ENCODE measurements around the gene POLR1E. TPM values are rescaled to one million over a fixed set of nuclear protein-coding genes. Genes with fewer than 3 reads are reported as not detected.

The POLR1E gene
- total and polyA plus RNA-seq, 4 donors = 15.1 to 25.7 (median 20.2) TPM

- whole genome bisulfite sequencing, 2 donors = 96 to 98% methylated on average over 2 of the region's 2 CpGs
- H3K27ac ChIP-seq (ENCODE audit: low read depth in 1 of 2, low read length in 2 of 2) = no peak overlapping the region
- intact Hi-C loops (cut with DNase I) = no loop called here
- peaks cover 1 to 4% of the 10 kb centered on the region in 2 donors for H3K36me3 ChIP-seq (ENCODE audit: control insufficient read depth in 1 of 2, insufficient read depth in 2 of 2, low read length in 1 of 2)
- no peaks in the 10 kb centered on the region for H3K27me3 ChIP-seq (ENCODE audit: control insufficient read depth in 1 of 2, insufficient read depth in 2 of 2, low read length in 1 of 2)
- no peaks in the 10 kb centered on the region for H3K4me1 ChIP-seq (ENCODE audit: control insufficient read depth in 1 of 2, insufficient read depth in 2 of 2, low read length in 2 of 2)
- DNase-seq = no peak
- no peaks in the 10 kb centered on the region for H3K9me3 ChIP-seq (ENCODE audit: control insufficient read depth, low read length)
- no peak for ATAC-seq (ENCODE audit: low FRiP score)
- no peak overlapping the region for H3K4me3 ChIP-seq (ENCODE audit: low read length in 2 of 2)
Observed at GRCh38 chr9:37522971-37523370, 37.2 kb downstream of the POLR1E start.

GRCh38 chr9:37523916-37524315, 38.2 kb downstream of the POLR1E start:
- Histone ChIP-seq H3K4me3 (ENCODE audit: low read length in 2 of 2) (no peak overlapping the region), H3K4me1 (ENCODE audit: control insufficient read depth in 1 of 2, insufficient read depth in 2 of 2, low read length in 2 of 2) (no peaks in the 10 kb centered on the region), H3K27me3 (ENCODE audit: control insufficient read depth in 1 of 2, insufficient read depth in 2 of 2, low read length in 1 of 2) (no peaks in the 10 kb centered on the region), H3K36me3 (ENCODE audit: control insufficient read depth in 1 of 2, insufficient read depth in 2 of 2, low read length in 1 of 2) (peaks cover 0 to 7% of the 10 kb centered on the region in 2 donors), H3K9me3 (ENCODE audit: control insufficient read depth, low read length) (no peaks in the 10 kb centered on the region), H3K27ac (ENCODE audit: low read depth in 1 of 2, low read length in 2 of 2) (no peak overlapping the region)
- no peak for ATAC-seq (ENCODE audit: low FRiP score)
- intact Hi-C loops (cut with DNase I) = no loop called here
- DNase-seq = peak in 1 of 2 donors; percentile 57
- WGBS, 2 donors = 94 to 95% methylated on average over 6 of the region's 6 CpGs

GRCh38 chr9:37528652-37529471, 43.1 kb downstream of the POLR1E start:
- no peaks in the 10 kb centered on the region for H3K9me3 ChIP-seq (ENCODE audit: control insufficient read depth, low read length)
- WGBS, 2 donors = 74 to 77% methylated on average over 18 of the region's 18 CpGs
- DNase-seq = no peak
- no peak overlapping the region for H3K4me3 ChIP-seq (ENCODE audit: low read length in 2 of 2)
- no peak for ATAC-seq (ENCODE audit: low FRiP score)
- no peak overlapping the region for H3K27ac ChIP-seq (ENCODE audit: low read depth in 1 of 2, low read length in 2 of 2)
- no peaks in the 10 kb centered on the region for H3K4me1 ChIP-seq (ENCODE audit: control insufficient read depth in 1 of 2, insufficient read depth in 2 of 2, low read length in 2 of 2)
- H3K27me3 ChIP-seq (ENCODE audit: control insufficient read depth in 1 of 2, insufficient read depth in 2 of 2, low read length in 1 of 2) = no peaks in the 10 kb centered on the region
- intact Hi-C loops (cut with DNase I) = no loop called here
- peaks cover 0 to 5% of the 10 kb centered on the region in 2 donors for H3K36me3 ChIP-seq (ENCODE audit: control insufficient read depth in 1 of 2, insufficient read depth in 2 of 2, low read length in 1 of 2)

- WGBS, 2 donors = 95 to 97% methylated on average over 13 of the region's 13 CpGs
- H3K36me3 ChIP-seq (ENCODE audit: control insufficient read depth in 1 of 2, insufficient read depth in 2 of 2, low read length in 1 of 2) = peaks cover 4 to 6% of the 10 kb centered on the region in 2 donors
- ATAC-seq (ENCODE audit: low FRiP score) = no peak
Observed at GRCh38 chr9:37531699-37532098, 46.0 kb downstream of the POLR1E start.

GRCh38 chr9:37534412-37534811, 48.7 kb downstream of the POLR1E start:
- H3K9me3 ChIP-seq (ENCODE audit: control insufficient read depth, low read length) = no peaks in the 10 kb centered on the region
- H3K27me3 ChIP-seq (ENCODE audit: control insufficient read depth in 1 of 2, insufficient read depth in 2 of 2, low read length in 1 of 2) = no peaks in the 10 kb centered on the region
- no peak overlapping the region for H3K27ac ChIP-seq (ENCODE audit: low read depth in 1 of 2, low read length in 2 of 2)
- DNase-seq (no peak), ATAC-seq (ENCODE audit: low FRiP score) (no peak)
- peaks cover 5 to 12% of the 10 kb centered on the region in 2 donors for H3K36me3 ChIP-seq (ENCODE audit: control insufficient read depth in 1 of 2, insufficient read depth in 2 of 2, low read length in 1 of 2)
- H3K4me1 ChIP-seq (ENCODE audit: control insufficient read depth in 1 of 2, insufficient read depth in 2 of 2, low read length in 2 of 2) = no peaks in the 10 kb centered on the region
- no peak overlapping the region for H3K4me3 ChIP-seq (ENCODE audit: low read length in 2 of 2)
- intact Hi-C loops (cut with DNase I) = no loop called here
- WGBS, 2 donors = 79 to 90% methylated on average over 7 of the region's 7 CpGs

More at GRCh38 chr9:37531699-37532098, 46.0 kb downstream of the POLR1E start:
- no peak for DNase-seq
- no peaks in the 10 kb centered on the region for H3K4me1 ChIP-seq (ENCODE audit: control insufficient read depth in 1 of 2, insufficient read depth in 2 of 2, low read length in 2 of 2)
- H3K4me3 ChIP-seq (ENCODE audit: low read length in 2 of 2) = no peak overlapping the region
- no peaks in the 10 kb centered on the region for H3K9me3 ChIP-seq (ENCODE audit: control insufficient read depth, low read length)
- H3K27ac ChIP-seq (ENCODE audit: low read depth in 1 of 2, low read length in 2 of 2) = no peak overlapping the region
- no peaks in the 10 kb centered on the region for H3K27me3 ChIP-seq (ENCODE audit: control insufficient read depth in 1 of 2, insufficient read depth in 2 of 2, low read length in 1 of 2)
- intact Hi-C loops (cut with DNase I) = no loop called here

- H3K36me3 ChIP-seq (ENCODE audit: control insufficient read depth in 1 of 2, insufficient read depth in 2 of 2, low read length in 1 of 2) = peaks cover 5 to 12% of the 10 kb centered on the region in 2 donors
- ATAC-seq (ENCODE audit: low FRiP score) = no peak
- no peak overlapping the region for H3K4me3 ChIP-seq (ENCODE audit: low read length in 2 of 2)
Observed at GRCh38 chr9:37534901-37535300, 49.2 kb downstream of the POLR1E start.

GRCh38 chr9:37538099-37538498, 52.4 kb downstream of the POLR1E start:
- intact Hi-C loops (cut with DNase I) = no loop called here
- 87 to 93% methylated on average over 7 of the region's 7 CpGs for WGBS, 2 donors
- H3K36me3 ChIP-seq (ENCODE audit: control insufficient read depth in 1 of 2, insufficient read depth in 2 of 2, low read length in 1 of 2) = peaks cover 5 to 12% of the 10 kb centered on the region in 2 donors

More at GRCh38 chr9:37534901-37535300, 49.2 kb downstream of the POLR1E start:
- Histone ChIP-seq H3K27ac (ENCODE audit: low read depth in 1 of 2, low read length in 2 of 2) (no peak overlapping the region), H3K27me3 (ENCODE audit: control insufficient read depth in 1 of 2, insufficient read depth in 2 of 2, low read length in 1 of 2) (no peaks in the 10 kb centered on the region), H3K4me1 (ENCODE audit: control insufficient read depth in 1 of 2, insufficient read depth in 2 of 2, low read length in 2 of 2) (no peaks in the 10 kb centered on the region), H3K9me3 (ENCODE audit: control insufficient read depth, low read length) (no peaks in the 10 kb centered on the region)
- intact Hi-C loops (cut with DNase I) = no loop called here
- 79 to 83% methylated on average over 10 of the region's 10 CpGs for WGBS, 2 donors
- DNase-seq = no peak

GRCh38 chr9:37539634-37540033, 53.9 kb downstream of the POLR1E start:
- H3K36me3 ChIP-seq (ENCODE audit: control insufficient read depth in 1 of 2, insufficient read depth in 2 of 2, low read length in 1 of 2) = peaks cover 5 to 12% of the 10 kb centered on the region in 2 donors
- H3K4me1 ChIP-seq (ENCODE audit: control insufficient read depth in 1 of 2, insufficient read depth in 2 of 2, low read length in 2 of 2) = no peaks in the 10 kb centered on the region
- H3K9me3 ChIP-seq (ENCODE audit: control insufficient read depth, low read length) = no peaks in the 10 kb centered on the region
- H3K4me3 ChIP-seq (ENCODE audit: low read length in 2 of 2) = no peak overlapping the region
- no peaks in the 10 kb centered on the region for H3K27me3 ChIP-seq (ENCODE audit: control insufficient read depth in 1 of 2, insufficient read depth in 2 of 2, low read length in 1 of 2)
- ATAC-seq (ENCODE audit: low FRiP score) = no peak
- H3K27ac ChIP-seq (ENCODE audit: low read depth in 1 of 2, low read length in 2 of 2) = no peak overlapping the region
- no peak for DNase-seq
- intact Hi-C loops (cut with DNase I) = no loop called here

More at GRCh38 chr9:37538099-37538498, 52.4 kb downstream of the POLR1E start:
- ATAC-seq (ENCODE audit: low FRiP score) = no peak
- H3K27me3 ChIP-seq (ENCODE audit: control insufficient read depth in 1 of 2, insufficient read depth in 2 of 2, low read length in 1 of 2) = no peaks in the 10 kb centered on the region
- no peaks in the 10 kb centered on the region for H3K4me1 ChIP-seq (ENCODE audit: control insufficient read depth in 1 of 2, insufficient read depth in 2 of 2, low read length in 2 of 2)
- H3K9me3 ChIP-seq (ENCODE audit: control insufficient read depth, low read length) = no peaks in the 10 kb centered on the region
- DNase-seq = no peak
- H3K27ac ChIP-seq (ENCODE audit: low read depth in 1 of 2, low read length in 2 of 2) = no peak overlapping the region
- no peak overlapping the region for H3K4me3 ChIP-seq (ENCODE audit: low read length in 2 of 2)

GRCh38 chr9:37540634-37541033, 54.9 kb downstream of the POLR1E start:
- peaks cover 5 to 12% of the 10 kb centered on the region in 2 donors for H3K36me3 ChIP-seq (ENCODE audit: control insufficient read depth in 1 of 2, insufficient read depth in 2 of 2, low read length in 1 of 2)
- ATAC-seq (ENCODE audit: low FRiP score) = no peak
- no peaks in the 10 kb centered on the region for H3K4me1 ChIP-seq (ENCODE audit: control insufficient read depth in 1 of 2, insufficient read depth in 2 of 2, low read length in 2 of 2)
- no peaks in the 10 kb centered on the region for H3K27me3 ChIP-seq (ENCODE audit: control insufficient read depth in 1 of 2, insufficient read depth in 2 of 2, low read length in 1 of 2)
- peak overlapping the region in 1 of 2 donors; percentile 3 for H3K27ac ChIP-seq (ENCODE audit: low read depth in 1 of 2, low read length in 2 of 2)
- DNase-seq = peak in 1 of 2 donors; percentile 67
- intact Hi-C loops (cut with DNase I) = no loop called here
- H3K4me3 ChIP-seq (ENCODE audit: low read length in 2 of 2) = no peak overlapping the region
- no peaks in the 10 kb centered on the region for H3K9me3 ChIP-seq (ENCODE audit: control insufficient read depth, low read length)
- WGBS, 2 donors = 17 to 22% methylated on average over 3 of the region's 3 CpGs

All from aorta (tissue), 5 donors.